K562 (cell line): ENCODE measurements around the gene AGK. TPM values are rescaled to one million over a fixed set of nuclear protein-coding genes. Genes with fewer than 3 reads are reported as not detected.

Experiments used
- ATAC-seq: fragments of 200-7000 bp; cut with Tn5 transposase; 3 replicates; pipeline ENCODE4 v1.9.1; 2020; ENCODE audit warnings: moderate library complexity
- BruUV-seq: library from RNA; stranded (reverse); fragments of 400-500 nt; replicated peaks from 2 replicates; lab custom pipeline; 2021; lab: Mats Ljungman, UMichigan
- CTCF ChIA-PET: fragments of 300-600 bp; formaldehyde crosslinking; extraction: SDS; loops from one replicate; lab custom pipeline; 2021; ENCODE audit warnings: low intra/inter-chr PET ratio; lab: Yijun Ruan, JAX
- POLR2A ChIA-PET: fragments of 300-600, 350-650 bp; sonication (Branson Sonifier 250); formaldehyde crosslinking; extraction: SDS; loops from one replicate; lab custom pipeline; 2021; ENCODE audit warnings: antibody characterized with exemption, inconsistent platforms; lab: Yijun Ruan, JAX
- DNase-seq, 4 experiments: peaks; one replicate each; pipeline versions ENCODE4 v3.0.0 to v3.0.0-alpha.2; 2011 to 2018; ENCODE audit warnings: low spot score in 3 of 4, mixed read lengths in 3 of 4; ENCODE audit errors: extremely low read depth in 1 of 4
- FAIRE-seq: peaks from 2 replicates; lab custom pipeline; 2011; peaks lifted over from hg19 to GRCh38; lab: Jason Lieb, UNC
- H2AFZ ChIP-seq: 2 replicates; pipeline ENCODE4 v1.6.0; 2011; ENCODE audit warnings: low read depth, low read length, control low read depth, inconsistent platforms
- H3K27ac ChIP-seq: fragments of 200-600 bp; 3 replicates; pipeline ENCODE4 v1.8.0; 2011; ENCODE audit warnings: low read depth, mild to moderate bottlenecking, control low read depth, inconsistent platforms, low read length, moderate library complexity, mixed read lengths; ENCODE audit errors: extremely low read depth
- H3K27me3 ChIP-seq, 2 experiments: fragments of 300-600 bp in 1 of 2; 2 replicates in 1 of 2; 3 replicates in 1 of 2; pipeline versions ENCODE4 v1.6.0 to v1.8.0; 2011; ENCODE audit warnings: inconsistent platforms in 2 of 2, low read length in 2 of 2, mild to moderate bottlenecking in 1 of 2, mixed read lengths in 1 of 2, moderate library complexity in 1 of 2; ENCODE audit not compliant: control insufficient read depth in 2 of 2, insufficient read depth in 2 of 2
- H3K36me3 ChIP-seq: fragments of 300-600 bp; 3 replicates; pipeline ENCODE4 v1.8.0; 2011; ENCODE audit warnings: mild to moderate bottlenecking, low read length, inconsistent platforms; ENCODE audit not compliant: control insufficient read depth, insufficient read depth
- H3K4me1 ChIP-seq, 2 experiments: fragments of 200-600 bp in 1 of 2; replicated peaks in 1 of 2; 2 replicates in 1 of 2; 3 replicates in 1 of 2; pipeline versions ENCODE4 v1.5.1 to v1.8.0; 2011; ENCODE audit warnings: inconsistent platforms in 2 of 2, low read length in 2 of 2, mild to moderate bottlenecking in 1 of 2, mixed read lengths in 1 of 2, moderate library complexity in 1 of 2; ENCODE audit not compliant: control insufficient read depth in 2 of 2, insufficient read depth in 2 of 2
- H3K4me2 ChIP-seq: 2 replicates; pipeline ENCODE4 v1.6.1; 2011; ENCODE audit warnings: low read length, control low read depth, inconsistent platforms, mixed read lengths; ENCODE audit not compliant: insufficient read depth
- H3K4me3 ChIP-seq: fragments of 200-600 bp; sonication (generic), shearing (Covaris generic); 2 replicates; pipeline ENCODE4 v1.5.1; 2016; ENCODE audit warnings: control low read depth, inconsistent platforms
- H3K79me2 ChIP-seq: fragments of 200-600 bp; 3 replicates; pipeline ENCODE4 v1.8.0; 2011; ENCODE audit warnings: low read length, inconsistent platforms; ENCODE audit not compliant: control insufficient read depth, insufficient read depth
- H3K9ac ChIP-seq, 2 experiments: 2 replicates each; pipeline versions ENCODE4 v1.6.0 to v1.6.1; 2011; ENCODE audit warnings: low read depth in 2 of 2, low read length in 2 of 2, control low read depth in 1 of 2, inconsistent platforms in 1 of 2, mild to moderate bottlenecking in 1 of 2, mixed read lengths in 1 of 2; ENCODE audit not compliant: insufficient read depth in 1 of 2
- H3K9me1 ChIP-seq: one replicate; pipeline ENCODE4 v1.6.0; 2011; ENCODE audit warnings: inconsistent platforms, mild to moderate bottlenecking, low read length, moderate library complexity; ENCODE audit not compliant: control insufficient read depth, insufficient read depth
- H3K9me3 ChIP-seq: replicated peaks from 2 replicates; pipeline ENCODE4 v1.5.1; 2011; ENCODE audit warnings: low read depth, low read length, inconsistent platforms; ENCODE audit not compliant: control insufficient read depth, insufficient read depth
- H4K20me1 ChIP-seq: replicated peaks from 2 replicates; pipeline ENCODE4 v1.6.1; 2011; ENCODE audit warnings: low read length, inconsistent platforms, mixed read lengths; ENCODE audit not compliant: control insufficient read depth, insufficient read depth
- CREB3L1 ChIP-seq: fragments of 450-650 bp; IDR thresholded peaks from 2 replicates; pipeline ENCODE4 v1.6.1; 2014; ENCODE audit warnings: low read depth, mild to moderate bottlenecking, moderate library complexity, borderline replicate concordance
- HMGN3 ChIP-seq: IDR thresholded peaks from 2 replicates; pipeline ENCODE4 v1.6.1; 2011; ENCODE audit warnings: borderline replicate concordance, low read depth, mild to moderate bottlenecking, mixed read lengths, low read length; ENCODE audit not compliant: insufficient read length; ENCODE audit errors: extremely low read depth
- NR2C1 ChIP-seq, 2 experiments: fragments of 450-650 bp; IDR thresholded peaks; 2 replicates each; pipeline ENCODE4 v1.6.1; 2017; ENCODE audit warnings: mild to moderate bottlenecking in 2 of 2, antibody characterized with exemption in 1 of 2, inconsistent platforms in 1 of 2, missing compliant biosample characterization in 1 of 2, missing genetic modification characterization in 1 of 2
- TFE3 ChIP-seq: fragments of 450-650 bp; formaldehyde crosslinking; IDR thresholded peaks from 2 replicates; pipeline ENCODE4 v1.4.0; 2020; ENCODE audit warnings: mild to moderate bottlenecking, mixed read lengths
- WGBS: fragments of 100-300 bp; shearing (Covaris generic); methylation state at CpG from one replicate; pipeline ENCODE4 v1.1.6; 2016; ENCODE audit warnings: low coverage, mixed read lengths; ENCODE audit not compliant: insufficient coverage; ENCODE audit errors: missing lambda C conversion rate; 5-methylcytosine and 5-hydroxymethylcytosine counted together
- in situ Hi-C: fragments of 300-500 bp; cut with MboI; formaldehyde crosslinking; loops from 4 replicates; pipeline ENCODE4 v1.15.0; 2018; ENCODE audit warnings: inconsistent platforms, mixed read lengths
- intact Hi-C: fragments of 100-400 bp; cut with micrococcal nuclease; formaldehyde crosslinking; loops from 2 replicates; pipeline ENCODE4 v1.14.2; 2022
- polyA plus RNA-seq, 8 experiments: library from polyadenylated mRNA; depleted of rRNA in 4 of 8; stranded (reverse) in 5 of 8; unstranded in 3 of 8; fragments of >200 nt; fragmentation: Nextera tagmentation in 2 of 8; fragmentation: Illumina TruSeq in 1 of 8; extraction: Ambion mirVana in 2 of 8; extraction: Trizol in 1 of 8; gene quantifications; 2 replicates each; pipeline versions ENCODE4 v1.2.1 to v1.2.3, GENCODE V29; 2011 to 2014; ENCODE audit warnings: inconsistent platforms in 1 of 8, missing spikeins in 1 of 8
- total RNA-seq, 7 experiments: library from RNA; depleted of rRNA in 6 of 7; stranded (reverse); fragments of >200 nt in 6 of 7; fragmentation: Illumina TruSeq in 2 of 7; extraction: Trizol in 2 of 7; gene quantifications; 2 replicates each; pipeline versions ENCODE4 v1.2.1 to v1.2.3, GENCODE V29; 2011 to 2021; ENCODE audit warnings: low replicate concordance in 1 of 7

Gene AGK
- total and polyA plus RNA-seq, 9 of the 15 experiments (the other 6 are each of a cell fraction or from before 2014, with no cell fraction given): 50.7 to 128 (median 71.8) TPM

- DNase-seq (no peak), ATAC-seq (no peak), FAIRE-seq (no peak)
- Histone ChIP-seq H2AFZ (no peak overlapping the region), H3K36me3 (peaks cover 38% of the 10 kb centered on the region; the same call in 2 of the 3 replicates), H3K9me1 (no peaks in the 10 kb centered on the region), H3K4me2 (no peak overlapping the region), H3K27me3 (no peaks in the 10 kb centered on the region), H3K9me3 (no peaks in the 10 kb centered on the region), H3K27ac (no peak overlapping the region), H3K79me2 (no peaks in the 10 kb centered on the region), H3K9ac (no peak overlapping the region), H4K20me1 (no peaks in the 10 kb centered on the region), H3K4me3 (no peak overlapping the region), H3K4me1 (peaks cover 0 to 4% of the 10 kb centered on the region in 2 experiments; a peak in 2 of 5 replicates)
- TF ChIP-seq CREB3L1 (no peak), TFE3 (no peak), HMGN3 (no peak), NR2C1 (IDR thresholded peaks at IDR 0.05) (no peak), NR2C1 (tag; IDR thresholded peaks at IDR 0.05) (no peak)
- no TSS peak for BruUV-seq
- in situ Hi-C loops (no loop called here), intact Hi-C loops (no loop called here)
- WGBS: 84% methylated on average over 3 of the region's 3 CpGs
- ChIA-PET POLR2A (no interaction called here), CTCF (no interaction called here)
Measured at GRCh38 chr7:141590666-141591065, 39.5 kb downstream of the AGK start.
